Measurements from ENCODE around the gene TMC1.
"Not testable (repeated sequence)": the region's sequence is repeated elsewhere in the genome, so short reads cannot be mapped to it uniquely, and the experiment has no call there.

Gene TMC1

DNA sequence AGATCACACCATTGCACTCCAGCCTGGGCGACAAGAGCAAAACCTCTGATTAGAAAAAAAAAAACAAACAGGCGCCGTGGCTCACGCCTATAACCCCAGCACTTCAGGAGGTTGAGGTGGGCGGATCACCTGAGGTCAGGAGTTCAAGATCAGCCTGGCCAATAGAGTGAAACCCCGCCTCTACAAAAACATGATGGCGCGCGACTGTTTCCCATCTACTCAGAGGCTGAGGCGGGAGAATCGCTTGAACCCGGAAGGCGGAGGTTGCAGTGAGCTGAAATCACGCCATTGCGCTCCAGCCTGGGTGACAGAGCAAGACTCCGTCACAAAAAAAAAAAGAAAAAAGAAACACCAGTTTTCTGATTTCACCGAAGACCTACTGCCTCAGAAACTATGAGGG lies at the start of gene TMC1:
TSS of gene TMC1 (plus strand) at position 193 of the 400 bp plus-strand sequence. CDS start 127,041 bp downstream, outside the sequence.
- not testable (repeated sequence) for H3K9me3 Mint-ChIP-seq; DNase-seq (ENCODE audit: low spot score); H3K4me3 Mint-ChIP-seq; H3K36me3 Mint-ChIP-seq (ENCODE audit: low read depth); H3K27me3 Mint-ChIP-seq (ENCODE audit: low read depth); H3K27ac Mint-ChIP-seq
- H3K4me1 Mint-ChIP-seq (ENCODE audit: low read depth) = peaks cover 12% of the 10 kb centered on the region

DNA sequence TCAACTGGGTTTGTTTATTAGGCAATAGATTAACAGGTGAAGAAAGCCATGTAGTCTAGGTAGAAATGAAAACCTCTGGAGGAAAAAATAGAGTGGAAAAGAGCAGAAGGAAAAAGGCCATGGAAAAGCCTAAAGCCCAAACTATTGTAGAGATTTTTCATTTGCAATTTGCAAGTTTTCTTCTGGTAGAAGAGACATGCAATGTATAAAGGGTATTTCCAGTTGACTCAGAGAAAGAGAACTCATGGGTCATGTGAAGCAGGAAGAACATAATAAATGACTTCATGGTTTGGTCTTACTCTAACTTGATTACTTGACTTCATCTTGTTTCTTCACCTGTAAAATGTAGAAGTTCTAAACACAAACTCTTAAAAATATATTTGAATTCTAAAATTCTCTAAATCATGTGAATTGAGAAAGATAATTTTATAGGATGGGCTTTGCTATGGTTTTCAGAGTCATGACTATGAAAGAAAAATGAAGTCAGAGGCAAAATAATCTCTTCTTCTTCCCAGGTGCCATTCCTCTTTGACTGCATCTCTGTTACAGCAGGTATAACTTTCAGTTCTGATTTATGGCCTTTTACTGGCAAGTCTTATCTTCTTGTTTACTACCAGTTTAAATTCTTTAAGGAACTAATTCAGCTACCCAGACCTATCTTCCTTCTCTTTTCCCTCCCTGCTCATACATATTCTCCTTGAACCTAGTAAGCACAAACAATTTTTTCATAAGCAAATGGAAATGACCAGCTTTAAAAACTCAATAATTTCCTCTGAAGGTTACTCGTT lies 47.7 kb upstream of the TMC1 start:
- Mint-ChIP-seq H3K9me3 (no peaks in the 10 kb centered on the region), H3K4me3 (peak overlapping the region; percentile 10), H3K4me1 (ENCODE audit: low read depth) (peaks cover 32% of the 10 kb centered on the region), H3K27me3 (ENCODE audit: low read depth) (no peaks in the 10 kb centered on the region), H3K36me3 (ENCODE audit: low read depth) (no peaks in the 10 kb centered on the region), H3K27ac (peak overlapping the region; percentile 58)
- DNase-seq (ENCODE audit: low spot score) = no peak

DNA sequence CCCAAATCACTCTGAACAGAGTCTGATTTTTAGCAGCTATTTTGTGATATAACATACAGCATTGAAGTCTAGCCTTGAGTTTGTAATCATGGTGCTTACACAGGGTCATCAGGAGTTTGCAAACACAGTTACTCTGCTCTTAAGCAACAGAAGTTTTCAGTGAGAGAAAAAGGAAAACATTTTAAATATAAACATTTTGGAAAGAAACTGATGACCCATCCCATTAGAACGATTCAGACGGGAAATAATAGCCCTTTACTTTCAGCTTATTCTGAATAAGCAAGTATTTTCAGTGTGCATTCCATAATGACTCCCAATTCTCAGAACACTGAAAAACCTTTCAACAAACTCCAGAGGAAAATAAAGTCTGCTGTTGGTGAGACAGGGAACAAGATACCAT lies 46.7 kb upstream of the TMC1 start:
- no peaks in the 10 kb centered on the region for H3K27me3 Mint-ChIP-seq (ENCODE audit: low read depth)
- H3K27ac Mint-ChIP-seq = no peak overlapping the region

DNA sequence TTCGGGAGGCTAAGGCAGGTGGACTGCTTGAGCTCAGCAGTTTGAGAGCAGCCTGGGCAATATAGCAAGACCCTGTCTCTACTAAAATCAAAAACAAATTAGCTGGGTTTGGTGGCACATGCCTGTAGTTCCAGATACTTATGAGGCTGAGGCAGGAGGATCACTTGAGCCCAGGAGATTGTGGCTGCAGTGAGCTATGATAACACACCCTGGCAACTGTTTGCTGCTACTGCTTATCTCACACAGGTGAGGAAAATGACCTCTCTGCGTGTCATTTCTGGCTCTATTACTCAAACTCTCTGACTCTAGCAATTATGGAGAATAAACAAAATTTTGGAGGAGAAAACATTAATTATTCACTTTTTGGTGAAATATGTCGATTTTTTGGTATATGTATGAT lies 45.3 kb upstream of the TMC1 start:
- no peak overlapping the region for H3K27ac Mint-ChIP-seq
- no peak for DNase-seq (ENCODE audit: low spot score)
- H3K4me1 Mint-ChIP-seq (ENCODE audit: low read depth) = peaks cover 33% of the 10 kb centered on the region
- no peaks in the 10 kb centered on the region for H3K27me3 Mint-ChIP-seq (ENCODE audit: low read depth)
- no peaks in the 10 kb centered on the region for H3K9me3 Mint-ChIP-seq
- H3K4me3 Mint-ChIP-seq = no peak overlapping the region
- no peaks in the 10 kb centered on the region for H3K36me3 Mint-ChIP-seq (ENCODE audit: low read depth)

More for the DNA sequence above, 46.7 kb upstream of the TMC1 start:
- Mint-ChIP-seq H3K9me3 (no peaks in the 10 kb centered on the region), H3K4me3 (no peak overlapping the region), H3K36me3 (ENCODE audit: low read depth) (no peaks in the 10 kb centered on the region), H3K4me1 (ENCODE audit: low read depth) (peaks cover 33% of the 10 kb centered on the region)
- DNase-seq (ENCODE audit: low spot score) = no peak

DNA sequence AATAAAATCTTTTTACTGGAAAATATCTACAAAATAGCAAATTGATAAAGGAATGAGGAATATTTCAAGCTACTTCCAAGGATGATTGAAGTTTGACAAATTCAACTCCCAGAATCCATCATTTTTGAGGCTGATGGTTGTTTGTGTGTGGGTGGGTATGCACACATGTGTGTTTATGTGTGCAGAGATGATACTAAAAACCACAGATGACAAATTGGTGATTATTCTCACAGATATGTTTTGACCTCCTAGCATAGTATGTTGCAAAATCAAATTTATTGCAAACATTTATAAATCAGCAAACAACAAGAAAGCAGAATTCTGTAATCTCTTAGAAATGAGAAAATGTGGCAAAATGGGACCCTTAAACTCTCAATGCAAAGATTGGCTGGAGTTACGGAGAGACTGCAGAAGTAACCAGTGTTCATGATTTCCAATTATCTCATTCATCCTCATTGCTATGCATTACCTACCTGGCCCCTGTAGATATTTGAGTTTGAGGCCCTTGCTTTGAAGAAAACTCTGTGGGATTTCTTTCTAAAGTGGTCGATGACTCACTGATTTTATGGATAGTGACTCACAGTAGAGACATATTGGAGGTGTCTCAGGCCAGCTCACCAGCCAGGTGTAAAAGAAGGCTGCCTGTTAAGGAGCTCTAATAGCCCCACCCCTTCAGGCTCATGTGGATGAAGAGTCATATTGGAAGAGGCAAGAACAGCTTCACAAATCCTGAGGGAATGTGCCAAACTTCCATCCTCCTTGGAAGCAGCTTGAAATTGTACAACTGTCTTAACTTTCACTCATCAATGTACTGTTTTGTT lies 44.6 kb upstream of the TMC1 start:
- no peak overlapping the region for H3K4me3 Mint-ChIP-seq
- peak; percentile 57 for DNase-seq (ENCODE audit: low spot score)
- no peaks in the 10 kb centered on the region for H3K27me3 Mint-ChIP-seq (ENCODE audit: low read depth)
- H3K4me1 Mint-ChIP-seq (ENCODE audit: low read depth) = peaks cover 32% of the 10 kb centered on the region
- H3K36me3 Mint-ChIP-seq (ENCODE audit: low read depth) = no peaks in the 10 kb centered on the region
- no peak overlapping the region for H3K27ac Mint-ChIP-seq
- no peaks in the 10 kb centered on the region for H3K9me3 Mint-ChIP-seq

DNA sequence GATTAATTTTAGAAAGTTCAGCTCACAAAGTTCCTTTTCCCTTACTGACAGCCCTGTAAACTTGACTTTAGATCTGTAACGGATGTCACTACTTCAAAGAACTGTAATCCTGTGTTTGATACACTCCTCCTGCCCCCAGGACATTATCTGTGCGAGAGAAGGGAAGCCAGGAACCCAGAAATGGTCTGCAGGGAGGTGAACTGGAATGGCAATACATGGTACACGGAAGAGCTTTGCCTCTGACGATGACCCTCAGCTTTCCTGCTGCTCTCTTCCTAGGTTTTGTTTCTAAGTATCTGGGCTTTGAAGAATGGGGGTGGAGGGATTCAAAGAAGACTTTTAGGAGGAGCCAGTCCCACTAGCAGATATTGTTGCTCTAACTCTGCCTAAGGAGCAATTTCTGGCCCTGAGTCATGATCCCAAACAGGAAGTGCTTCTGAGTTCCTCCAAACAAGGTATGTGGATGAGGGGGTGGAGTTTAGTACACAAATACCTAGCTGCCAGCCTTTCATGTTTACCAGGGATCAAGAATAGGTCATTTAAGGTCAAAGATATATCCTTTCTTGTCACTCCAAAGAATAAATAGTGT lies 43.4 kb upstream of the TMC1 start:
- peaks cover 30% of the 10 kb centered on the region for H3K4me1 Mint-ChIP-seq (ENCODE audit: low read depth)
- peak; percentile 14 for DNase-seq (ENCODE audit: low spot score)
- peak overlapping the region; percentile 11 for H3K4me3 Mint-ChIP-seq
- H3K27ac Mint-ChIP-seq = peak overlapping the region; percentile 13
- H3K27me3 Mint-ChIP-seq (ENCODE audit: low read depth) = no peaks in the 10 kb centered on the region
- no peaks in the 10 kb centered on the region for H3K36me3 Mint-ChIP-seq (ENCODE audit: low read depth)
- no peaks in the 10 kb centered on the region for H3K9me3 Mint-ChIP-seq

DNA sequence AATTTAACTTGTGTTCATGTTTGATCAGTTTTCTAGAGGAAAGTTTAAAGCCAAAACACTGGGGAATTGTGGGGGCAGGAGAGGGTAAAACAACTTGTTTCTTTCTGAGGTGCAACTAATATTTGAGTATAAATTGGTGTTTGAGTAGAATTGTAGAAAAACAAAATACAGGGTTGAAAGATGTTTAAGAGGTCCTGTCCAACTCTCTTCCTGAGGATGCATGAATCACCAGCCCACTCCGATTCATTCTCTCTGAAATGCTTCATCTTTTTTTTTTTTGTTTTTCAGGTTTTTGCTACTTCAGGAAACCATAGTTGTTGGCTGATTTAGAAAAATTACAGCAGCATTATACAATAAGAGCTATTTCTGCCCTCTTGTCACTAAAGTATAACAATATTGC lies 42.4 kb upstream of the TMC1 start:
- Mint-ChIP-seq H3K27me3 (ENCODE audit: low read depth) (no peaks in the 10 kb centered on the region), H3K27ac (no peak overlapping the region), H3K4me1 (ENCODE audit: low read depth) (peaks cover 22% of the 10 kb centered on the region), H3K36me3 (ENCODE audit: low read depth) (no peaks in the 10 kb centered on the region), H3K4me3 (no peak overlapping the region), H3K9me3 (no peaks in the 10 kb centered on the region)
- DNase-seq (ENCODE audit: low spot score) = no peak

DNA sequence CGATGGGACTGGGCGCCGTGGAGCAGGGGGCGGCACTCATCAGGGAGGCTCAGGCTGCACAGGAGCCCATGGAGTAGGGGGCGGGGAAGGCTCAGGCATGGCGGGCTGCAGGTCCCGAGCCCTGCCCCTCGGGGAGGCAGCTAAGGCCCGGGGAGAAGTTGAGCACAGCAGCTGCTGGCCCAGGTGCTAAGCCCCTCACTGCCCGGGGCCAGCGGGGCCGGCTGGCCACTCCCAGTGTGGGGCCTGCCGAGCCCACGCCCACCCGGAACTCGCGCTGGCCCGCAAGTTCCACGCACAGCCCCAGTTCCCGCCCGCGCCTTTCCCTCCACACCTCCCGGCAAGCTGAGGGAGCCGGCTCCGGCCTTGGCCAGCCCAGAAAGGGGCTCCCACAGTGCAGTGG lies 41.1 kb upstream of the TMC1 start:
- H3K4me1 Mint-ChIP-seq (ENCODE audit: low read depth) = peaks cover 16% of the 10 kb centered on the region
- not testable (repeated sequence) for H3K36me3 Mint-ChIP-seq (ENCODE audit: low read depth); H3K27ac Mint-ChIP-seq; H3K9me3 Mint-ChIP-seq; H3K27me3 Mint-ChIP-seq (ENCODE audit: low read depth); DNase-seq (ENCODE audit: low spot score); H3K4me3 Mint-ChIP-seq

DNA sequence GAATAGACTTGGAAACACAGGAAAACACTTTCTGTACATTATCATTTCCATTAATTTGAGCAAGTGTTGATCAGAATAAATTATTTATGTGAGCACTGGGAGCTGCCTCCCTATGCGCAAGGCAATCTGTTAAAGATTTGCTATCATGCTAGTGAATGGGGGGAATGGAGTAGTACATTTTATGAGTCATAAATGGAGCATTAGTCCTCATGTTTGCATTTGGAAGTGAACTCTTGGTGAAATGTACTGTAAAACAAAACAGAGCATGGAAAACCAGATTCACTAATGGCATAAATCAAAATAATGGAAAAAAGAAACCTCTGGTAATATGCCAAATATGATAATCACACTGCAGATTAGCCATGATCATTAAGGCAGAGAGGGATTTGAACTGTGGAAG lies 40.5 kb upstream of the TMC1 start:
- no peak for DNase-seq (ENCODE audit: low spot score)
- Mint-ChIP-seq H3K27ac (no peak overlapping the region), H3K4me3 (no peak overlapping the region), H3K9me3 (no peaks in the 10 kb centered on the region), H3K36me3 (ENCODE audit: low read depth) (no peaks in the 10 kb centered on the region), H3K4me1 (ENCODE audit: low read depth) (peaks cover 16% of the 10 kb centered on the region), H3K27me3 (ENCODE audit: low read depth) (no peaks in the 10 kb centered on the region)

DNA sequence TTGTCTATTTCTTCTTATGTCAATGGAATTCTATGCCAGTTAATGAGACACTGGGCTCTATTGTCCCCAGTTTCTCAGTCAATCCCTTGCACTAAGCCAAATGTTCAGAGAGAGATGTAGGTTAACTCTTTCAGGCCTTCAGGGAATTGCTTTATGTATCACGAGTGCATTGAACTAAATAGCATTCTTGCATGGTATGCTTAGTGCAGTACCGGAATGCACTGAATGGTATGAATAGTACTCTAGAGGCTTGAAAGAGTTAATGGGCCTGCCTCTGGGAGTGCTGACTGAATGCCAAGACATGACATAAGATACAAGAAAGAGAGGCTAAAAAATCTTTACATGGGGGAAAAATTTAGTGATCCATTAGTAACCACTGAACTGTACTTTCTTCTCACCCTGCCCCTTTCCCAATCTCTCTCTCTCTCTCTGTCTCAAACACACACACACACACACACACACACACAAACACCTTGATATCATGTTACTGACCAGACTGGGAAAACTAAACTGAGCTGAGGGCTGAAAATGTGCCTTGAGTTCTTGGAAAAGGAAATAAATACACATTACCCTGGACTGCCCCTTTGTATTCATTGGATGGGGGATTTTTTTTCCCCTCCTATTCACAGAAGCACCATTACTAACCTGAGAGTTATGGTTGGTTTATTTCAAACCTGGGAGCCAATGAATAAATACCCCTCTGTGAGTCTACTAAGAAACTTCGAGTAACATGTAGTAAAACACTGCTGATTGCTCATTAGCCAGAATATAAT lies 35.4 kb upstream of the TMC1 start:
- Mint-ChIP-seq H3K4me1 (ENCODE audit: low read depth) (no peaks in the 10 kb centered on the region), H3K36me3 (ENCODE audit: low read depth) (no peaks in the 10 kb centered on the region), H3K27ac (no peak overlapping the region), H3K27me3 (ENCODE audit: low read depth) (peaks cover 3% of the 10 kb centered on the region), H3K9me3 (no peaks in the 10 kb centered on the region), H3K4me3 (no peak overlapping the region)
- DNase-seq (ENCODE audit: low spot score) = no peak

DNA sequence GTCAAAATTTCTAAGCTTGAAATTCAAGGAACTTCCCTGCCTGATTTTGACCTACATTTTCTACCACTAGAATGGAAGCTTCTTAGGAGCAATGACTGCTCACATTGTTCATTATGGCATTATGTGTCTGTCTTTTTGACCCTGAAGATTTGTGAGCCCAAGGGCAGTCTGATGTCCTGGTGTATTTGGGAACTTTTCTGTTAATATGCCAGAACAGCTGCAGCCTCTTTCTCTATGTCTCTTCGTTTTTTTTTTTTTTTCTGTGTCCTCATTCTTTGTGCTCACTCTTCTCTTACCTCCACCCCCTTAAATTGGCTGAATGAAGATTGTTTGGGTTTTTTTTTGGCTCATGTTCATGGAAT lies 34.8 kb upstream of the TMC1 start:
- Mint-ChIP-seq H3K27me3 (ENCODE audit: low read depth) (peaks cover 3% of the 10 kb centered on the region), H3K4me1 (ENCODE audit: low read depth) (no peaks in the 10 kb centered on the region), H3K27ac (no peak overlapping the region), H3K9me3 (no peaks in the 10 kb centered on the region), H3K36me3 (ENCODE audit: low read depth) (no peaks in the 10 kb centered on the region), H3K4me3 (no peak overlapping the region)
- no peak for DNase-seq (ENCODE audit: low spot score)

DNA sequence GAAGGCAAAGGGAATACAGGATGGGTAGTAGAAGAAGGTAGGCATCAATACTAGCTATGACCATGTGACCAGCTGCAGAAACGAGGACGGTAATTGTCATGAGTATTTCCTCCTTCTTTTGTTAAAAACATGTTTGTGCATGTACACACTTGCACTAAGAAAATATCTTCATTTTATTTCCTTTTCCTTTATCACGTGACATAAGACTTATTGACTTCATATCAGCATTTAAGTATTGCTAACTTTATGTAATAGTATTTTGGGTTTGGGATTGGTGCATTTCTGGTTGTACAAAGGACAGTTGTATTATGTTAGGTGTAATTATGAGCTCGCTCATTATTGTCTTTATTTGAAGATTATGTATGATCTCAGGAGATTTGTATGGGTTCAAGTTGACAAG lies 33.7 kb upstream of the TMC1 start:
- H3K27me3 Mint-ChIP-seq (ENCODE audit: low read depth); H3K36me3 Mint-ChIP-seq (ENCODE audit: low read depth); H3K27ac Mint-ChIP-seq; H3K4me3 Mint-ChIP-seq; H3K9me3 Mint-ChIP-seq; DNase-seq (ENCODE audit: low spot score); H3K4me1 Mint-ChIP-seq (ENCODE audit: low read depth): not testable (repeated sequence)

DNA sequence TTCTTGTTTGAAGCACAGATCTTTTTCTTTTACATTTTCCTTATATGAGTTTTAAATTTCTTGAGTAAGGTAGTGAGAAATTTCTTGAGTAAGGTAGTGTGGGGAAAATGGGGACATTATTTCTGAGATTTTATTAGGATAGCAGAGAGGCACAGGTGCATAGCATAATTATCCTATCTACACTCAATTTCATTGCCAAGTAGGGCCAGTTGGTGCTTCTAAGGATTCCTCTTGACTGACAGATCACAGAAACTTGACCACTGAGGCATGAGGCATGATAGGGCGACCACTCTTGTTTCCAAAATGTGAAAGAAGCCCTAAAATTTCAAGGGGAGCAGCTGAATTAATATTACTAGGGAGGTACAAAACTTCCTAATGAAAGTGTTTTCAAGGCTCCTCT lies 31.4 kb upstream of the TMC1 start:
- Mint-ChIP-seq H3K36me3 (ENCODE audit: low read depth) (no peaks in the 10 kb centered on the region), H3K4me1 (ENCODE audit: low read depth) (no peaks in the 10 kb centered on the region), H3K27me3 (ENCODE audit: low read depth) (peaks cover 3% of the 10 kb centered on the region), H3K4me3 (no peak overlapping the region), H3K9me3 (no peaks in the 10 kb centered on the region), H3K27ac (no peak overlapping the region)
- no peak for DNase-seq (ENCODE audit: low spot score)

DNA sequence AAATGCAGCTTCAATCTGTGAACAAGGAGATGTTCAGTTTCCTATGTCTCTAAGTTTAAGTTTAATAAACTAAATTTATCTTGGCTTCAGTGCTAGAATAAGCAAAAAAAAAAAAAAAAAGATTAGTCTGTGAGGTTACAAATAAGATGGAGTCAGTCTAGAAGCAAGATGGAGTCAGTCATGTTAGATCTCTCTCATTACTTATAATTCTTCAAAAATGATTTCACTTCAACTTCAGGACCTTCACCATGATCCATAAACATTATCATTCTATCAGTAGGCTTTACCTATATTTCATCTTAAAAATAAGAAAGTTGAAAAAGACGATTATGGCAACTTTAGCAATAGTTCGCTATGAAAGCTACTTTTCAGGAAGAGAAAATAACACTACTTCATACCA lies 30.2 kb upstream of the TMC1 start:
- DNase-seq (ENCODE audit: low spot score) = no peak
- no peaks in the 10 kb centered on the region for H3K9me3 Mint-ChIP-seq
- peaks cover 3% of the 10 kb centered on the region for H3K27me3 Mint-ChIP-seq (ENCODE audit: low read depth)
- H3K36me3 Mint-ChIP-seq (ENCODE audit: low read depth) = no peaks in the 10 kb centered on the region
- no peaks in the 10 kb centered on the region for H3K4me1 Mint-ChIP-seq (ENCODE audit: low read depth)
- H3K4me3 Mint-ChIP-seq = no peak overlapping the region
- no peak overlapping the region for H3K27ac Mint-ChIP-seq
